Suprapubic skin (tissue), 3 donors: ENCODE measurements around the gene AGPAT1.

Experiments used
- POLR2A ChIP-seq, 2 donors: fragments of 450-650 bp; IDR thresholded peaks; one replicate each; pipeline ENCODE4 v1.6.1; 2017; ENCODE audit warnings: antibody characterized with exemption in 2 of 2, mild to moderate bottlenecking in 2 of 2, moderate library complexity in 2 of 2
- TF ChIP-seq, protein P1 (sequence below), 2 donors: fragments of 200-600 bp in 1 of 2; fragments of 450-650 bp in 1 of 2; sonication (generic) in 1 of 2; IDR thresholded peaks; one replicate each; pipeline ENCODE4 v1.5.1; 2016 to 2019; ENCODE audit warnings: antibody characterized with exemption in 2 of 2, mild to moderate bottlenecking in 1 of 2, moderate library complexity in 1 of 2

DNA sequence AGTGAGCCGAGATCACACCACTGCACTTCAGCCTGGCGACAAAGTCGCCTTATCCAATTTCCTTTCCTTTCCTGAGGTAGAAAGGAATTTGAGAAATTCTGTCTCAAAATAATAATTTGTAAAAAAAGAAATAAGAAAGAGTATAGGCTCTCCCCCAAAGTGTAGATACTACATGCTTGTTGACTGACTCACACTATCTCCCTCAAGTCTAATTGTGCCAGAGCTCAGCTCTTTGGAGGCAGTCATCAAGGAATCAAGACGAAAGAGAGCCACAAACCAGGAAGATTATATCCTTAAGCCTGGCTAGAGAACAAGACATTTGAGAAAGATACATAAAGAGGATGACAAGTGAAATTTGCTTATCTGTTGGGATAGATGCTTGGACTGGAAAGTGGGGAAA lies 42.1 kb downstream of the AGPAT1 start:
- TF ChIP-seq, protein P1, sequence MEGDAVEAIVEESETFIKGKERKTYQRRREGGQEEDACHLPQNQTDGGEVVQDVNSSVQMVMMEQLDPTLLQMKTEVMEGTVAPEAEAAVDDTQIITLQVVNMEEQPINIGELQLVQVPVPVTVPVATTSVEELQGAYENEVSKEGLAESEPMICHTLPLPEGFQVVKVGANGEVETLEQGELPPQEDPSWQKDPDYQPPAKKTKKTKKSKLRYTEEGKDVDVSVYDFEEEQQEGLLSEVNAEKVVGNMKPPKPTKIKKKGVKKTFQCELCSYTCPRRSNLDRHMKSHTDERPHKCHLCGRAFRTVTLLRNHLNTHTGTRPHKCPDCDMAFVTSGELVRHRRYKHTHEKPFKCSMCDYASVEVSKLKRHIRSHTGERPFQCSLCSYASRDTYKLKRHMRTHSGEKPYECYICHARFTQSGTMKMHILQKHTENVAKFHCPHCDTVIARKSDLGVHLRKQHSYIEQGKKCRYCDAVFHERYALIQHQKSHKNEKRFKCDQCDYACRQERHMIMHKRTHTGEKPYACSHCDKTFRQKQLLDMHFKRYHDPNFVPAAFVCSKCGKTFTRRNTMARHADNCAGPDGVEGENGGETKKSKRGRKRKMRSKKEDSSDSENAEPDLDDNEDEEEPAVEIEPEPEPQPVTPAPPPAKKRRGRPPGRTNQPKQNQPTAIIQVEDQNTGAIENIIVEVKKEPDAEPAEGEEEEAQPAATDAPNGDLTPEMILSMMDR (IDR thresholded peaks at IDR 0.05) = no peak
- no peak for TF ChIP-seq POLR2A (IDR thresholded peaks at IDR 0.05)
